Activated CD4-positive, alpha-beta memory T cell treated with anti-CD3 and anti-CD28 coated beads, Interleukin-2, amount 10 ng/mL, durations not matched to agents 7 days and 5 days (primary cell): Measurements from ENCODE around the gene CCDC32. TPM values are rescaled to one million over a fixed set of nuclear protein-coding genes. Genes with fewer than 3 reads are reported as not detected.

ENCODE experiments used
- CTCF ChIA-PET: fragments of 350-600 bp; sonication (Branson Sonifier 250); formaldehyde crosslinking; loops from one replicate; lab custom pipeline; 2021; ENCODE audit warnings: antibody characterized with exemption, inconsistent platforms; lab: Charles Lee
- POLR2A ChIA-PET: fragments of 350-600 bp; sonication (Branson Sonifier 250); formaldehyde crosslinking; loops from one replicate; lab custom pipeline; 2021; ENCODE audit warnings: antibody characterized with exemption; lab: Charles Lee
- DNase-seq: peaks from one replicate; pipeline ENCODE4 v3.0.0-alpha.2; 2020
- H3K27ac Mint-ChIP-seq: one replicate; pipeline ENCODE4 v1.8.0; 2021; ENCODE audit warnings: mild to moderate bottlenecking, mixed read lengths
- H3K27me3 Mint-ChIP-seq: one replicate; pipeline ENCODE4 v1.8.0; 2021; ENCODE audit warnings: mixed read lengths
- H3K36me3 Mint-ChIP-seq: one replicate; pipeline ENCODE4 v1.8.0; 2021; ENCODE audit warnings: low read depth, mixed read lengths
- H3K4me1 Mint-ChIP-seq: one replicate; pipeline ENCODE4 v1.8.0; 2021; ENCODE audit warnings: mixed read lengths
- H3K4me3 Mint-ChIP-seq: one replicate; pipeline ENCODE4 v1.8.0; 2021; ENCODE audit warnings: mild to moderate bottlenecking, mixed read lengths
- H3K9me3 Mint-ChIP-seq: one replicate; pipeline ENCODE4 v1.8.0; 2021; ENCODE audit warnings: mixed read lengths
- total RNA-seq, 2 experiments: library from RNA; stranded (reverse); gene quantifications; one replicate each; pipeline ENCODE4 v1.2.3, GENCODE V29; 2021

CCDC32 gene
- total RNA-seq: 10 to 100 TPM; 33.2 to 33.7 TPM

- peaks cover 16% of the 10 kb centered on the region for H3K36me3 Mint-ChIP-seq
- no peaks in the 10 kb centered on the region for H3K9me3 Mint-ChIP-seq
- DNase-seq: peak; percentile 97
- CTCF ChIA-PET: interaction anchor here (0.7 to 4.1 kb wide), 13 partner anchors 12 to 242 kb away, joined by 3 to 24 read pairs (median 4); partner anchors contain the start of genes BAHD1, INAFM2, KNL1 and RAD51
- H3K4me1 Mint-ChIP-seq: peaks cover 54% of the 10 kb centered on the region
- peak within 1 kb of the TSS; percentile 84 for H3K27ac Mint-ChIP-seq
- POLR2A ChIA-PET: interaction anchor here (0.7 to 2.0 kb wide), 14 partner anchors 8 to 1709 kb away, joined by 3 to 12 read pairs (median 4); partner anchors contain the start of genes IVD, KNL1, RAD51 and TMEM87A
- H3K27me3 Mint-ChIP-seq: peaks cover 3% of the 10 kb centered on the region
- H3K4me3 Mint-ChIP-seq: peak within 1 kb of the TSS; percentile 90
Measured at GRCh38 chr15:40564591-40565332, at the start of gene CCDC32. Gene CCDC32, minus strand, starts transcription at chr15:40565042. Its CDS starts 2,027 bp downstream, at chr15:40563015.

GRCh38 chr15:40613080-40613479 lies 48.2 kb upstream of the CCDC32 start:
- CTCF ChIA-PET: no interaction called here
- no peak overlapping the region for H3K27ac Mint-ChIP-seq
- H3K36me3 Mint-ChIP-seq: peaks cover 34% of the 10 kb centered on the region
- DNase-seq: no peak
- H3K27me3 Mint-ChIP-seq: no peaks in the 10 kb centered on the region
- H3K4me3 Mint-ChIP-seq: no peak overlapping the region
- no peaks in the 10 kb centered on the region for H3K9me3 Mint-ChIP-seq
- POLR2A ChIA-PET: no interaction called here
- H3K4me1 Mint-ChIP-seq: no peaks in the 10 kb centered on the region

- CTCF ChIA-PET: interaction anchor here (1.1 to 5.5 kb wide), 2 partner anchors 10 to 15 kb away, joined by 4 to 24 read pairs; partner anchors contain the start of gene KNL1
- POLR2A ChIA-PET: no interaction called here
- peaks cover 2% of the 10 kb centered on the region for H3K4me1 Mint-ChIP-seq
- H3K27ac Mint-ChIP-seq: no peak overlapping the region
- peaks cover 38% of the 10 kb centered on the region for H3K36me3 Mint-ChIP-seq
- DNase-seq: no peak
- H3K27me3 Mint-ChIP-seq: no peaks in the 10 kb centered on the region
- H3K4me3 Mint-ChIP-seq: no peak overlapping the region
- H3K9me3 Mint-ChIP-seq: no peaks in the 10 kb centered on the region
Measured at GRCh38 chr15:40603935-40604334, 39.1 kb upstream of the CCDC32 start.

GRCh38 chr15:40600956-40601355 lies 36.1 kb upstream of the CCDC32 start:
- no peaks in the 10 kb centered on the region for H3K27me3 Mint-ChIP-seq
- no peak overlapping the region for H3K4me3 Mint-ChIP-seq
- H3K9me3 Mint-ChIP-seq: no peaks in the 10 kb centered on the region
- no peak for DNase-seq
- no peak overlapping the region for H3K27ac Mint-ChIP-seq
- peaks cover 13% of the 10 kb centered on the region for H3K4me1 Mint-ChIP-seq
- H3K36me3 Mint-ChIP-seq: peaks cover 25% of the 10 kb centered on the region
- ChIA-PET POLR2A (interaction anchor here (1.4 kb wide), 1 partner anchor 32 kb away, joined by 5 read pairs; the partner anchor contains the start of gene RPUSD2), CTCF (interaction anchor here (1.0 kb wide), 1 partner anchor 12 kb away, joined by 4 read pairs; no protein-coding TSS in a partner anchor)

GRCh38 chr15:40598672-40599071 lies 33.8 kb upstream of the CCDC32 start:
- H3K27me3 Mint-ChIP-seq: no peaks in the 10 kb centered on the region
- H3K9me3 Mint-ChIP-seq: no peaks in the 10 kb centered on the region
- POLR2A ChIA-PET: interaction anchor here (0.6 to 1.0 kb wide), 3 partner anchors 11 to 96 kb away, joined by 3 read pairs; partner anchors contain the start of genes RAD51 and RPUSD2
- CTCF ChIA-PET: interaction anchor here (0.7 to 2.6 kb wide), 4 partner anchors 9 to 566 kb away, joined by 3 to 9 read pairs (median 6); no protein-coding TSS in a partner anchor
- peaks cover 16% of the 10 kb centered on the region for H3K36me3 Mint-ChIP-seq
- DNase-seq: no peak
- no peak overlapping the region for H3K27ac Mint-ChIP-seq
- peaks cover 24% of the 10 kb centered on the region for H3K4me1 Mint-ChIP-seq
- no peak overlapping the region for H3K4me3 Mint-ChIP-seq

- peaks cover 30% of the 10 kb centered on the region for H3K4me1 Mint-ChIP-seq
- H3K9me3 Mint-ChIP-seq: no peaks in the 10 kb centered on the region
- no peak for DNase-seq
- H3K27me3 Mint-ChIP-seq: no peaks in the 10 kb centered on the region
- ChIA-PET CTCF (interaction anchor here (0.5 to 2.6 kb wide), 4 partner anchors 8 to 299 kb away, joined by 3 to 9 read pairs (median 6); no protein-coding TSS in a partner anchor), POLR2A (interaction anchor here (0.7 to 1.0 kb wide), 2 partner anchors 29 to 672 kb away, joined by 3 read pairs; partner anchors contain the start of gene RPUSD2)
- no peak overlapping the region for H3K4me3 Mint-ChIP-seq
- H3K36me3 Mint-ChIP-seq: peaks cover 14% of the 10 kb centered on the region
- H3K27ac Mint-ChIP-seq: no peak overlapping the region
Measured at GRCh38 chr15:40598126-40598525, 33.3 kb upstream of the CCDC32 start.

- peaks cover 36% of the 10 kb centered on the region for H3K4me1 Mint-ChIP-seq
- DNase-seq: no peak
- H3K27me3 Mint-ChIP-seq: no peaks in the 10 kb centered on the region
- H3K4me3 Mint-ChIP-seq: no peak overlapping the region
- CTCF ChIA-PET: interaction anchor here (0.7 kb wide), 2 partner anchors 28 to 146 kb away, joined by 3 read pairs; partner anchors contain the start of gene RPUSD2
- H3K27ac Mint-ChIP-seq: no peak overlapping the region
- H3K36me3 Mint-ChIP-seq: peaks cover 9% of the 10 kb centered on the region
- POLR2A ChIA-PET: no interaction called here
- no peaks in the 10 kb centered on the region for H3K9me3 Mint-ChIP-seq
Measured at GRCh38 chr15:40597024-40597423, 32.2 kb upstream of the CCDC32 start.

- CTCF ChIA-PET: interaction anchor here (1.5 kb wide), 1 partner anchor 31 kb away, joined by 4 read pairs; the partner anchor contains the start of gene CCDC32
- DNase-seq: no peak
- POLR2A ChIA-PET: interaction anchor here (0.9 to 4.5 kb wide), 2 partner anchors 27 to 248 kb away, joined by 3 to 25 read pairs; partner anchors contain the start of genes RPUSD2 and SPINT1
- Mint-ChIP-seq H3K9me3 (no peaks in the 10 kb centered on the region), H3K27me3 (no peaks in the 10 kb centered on the region), H3K4me3 (no peak overlapping the region), H3K27ac (no peak overlapping the region), H3K4me1 (peaks cover 36% of the 10 kb centered on the region), H3K36me3 (peaks cover 8% of the 10 kb centered on the region)
Measured at GRCh38 chr15:40595773-40596172, 30.9 kb upstream of the CCDC32 start.

GRCh38 chr15:40595219-40595618 lies 30.4 kb upstream of the CCDC32 start:
- POLR2A ChIA-PET: interaction anchor here (0.9 to 4.5 kb wide), 6 partner anchors 26 to 249 kb away, joined by 3 to 25 read pairs (median 3); partner anchors contain the start of genes RAD51, RPUSD2 and SPINT1

GRCh38 chr15:40594429-40594836 lies 29.6 kb upstream of the CCDC32 start:
- Mint-ChIP-seq H3K36me3 (peaks cover 3% of the 10 kb centered on the region), H3K27me3 (no peaks in the 10 kb centered on the region), H3K9me3 (no peaks in the 10 kb centered on the region), H3K4me3 (peak overlapping the region; percentile 83), H3K4me1 (peaks cover 45% of the 10 kb centered on the region), H3K27ac (peak overlapping the region; percentile 96)
- no peak for DNase-seq
- CTCF ChIA-PET: interaction anchor here (1.0 to 2.0 kb wide), 3 partner anchors 9 to 300 kb away, joined by 3 to 4 read pairs (median 4); partner anchors contain the start of genes CCDC32 and VPS18
- POLR2A ChIA-PET: interaction anchor here (0.9 to 4.5 kb wide), 5 partner anchors 25 to 182 kb away, joined by 3 to 25 read pairs (median 3); partner anchors contain the start of genes RAD51 and RPUSD2

More at GRCh38 chr15:40595219-40595618, 30.4 kb upstream of the CCDC32 start:
- peaks cover 40% of the 10 kb centered on the region for H3K4me1 Mint-ChIP-seq
- peak overlapping the region; percentile 96 for H3K27ac Mint-ChIP-seq
- no peaks in the 10 kb centered on the region for H3K9me3 Mint-ChIP-seq
- no peaks in the 10 kb centered on the region for H3K27me3 Mint-ChIP-seq
- DNase-seq: no peak
- CTCF ChIA-PET: interaction anchor here (1.0 to 1.5 kb wide), 2 partner anchors 31 to 299 kb away, joined by 3 to 4 read pairs; partner anchors contain the start of genes CCDC32 and VPS18
- peak overlapping the region; percentile 83 for H3K4me3 Mint-ChIP-seq
- H3K36me3 Mint-ChIP-seq: peaks cover 5% of the 10 kb centered on the region

- Mint-ChIP-seq H3K4me3 (peak within 1 kb of the TSS; percentile 83), H3K9me3 (no peaks in the 10 kb centered on the region), H3K27ac (peak within 1 kb of the TSS; percentile 96), H3K4me1 (peaks cover 48% of the 10 kb centered on the region), H3K36me3 (peaks cover 3% of the 10 kb centered on the region), H3K27me3 (peaks cover 2% of the 10 kb centered on the region)
- CTCF ChIA-PET: interaction anchor here (0.8 to 2.3 kb wide), 9 partner anchors 9 to 301 kb away, joined by 3 to 13 read pairs (median 4); partner anchors contain the start of genes CCDC32, RAD51, RPUSD2 and VPS18
- peak; percentile 94 for DNase-seq
- POLR2A ChIA-PET: interaction anchor here (0.8 to 4.5 kb wide), 6 partner anchors 25 to 693 kb away, joined by 3 to 25 read pairs (median 6); partner anchors contain the start of genes CCDC32, RAD51 and RPUSD2
Measured at GRCh38 chr15:40593588-40594428, 29.0 kb upstream of the CCDC32 start, which contains the start of gene KNL1. Gene KNL1, plus strand, starts transcription at chr15:40594249. Its CDS starts 8,683 bp downstream, at chr15:40602932.
